GM23338 (cell line): ENCODE results near the gene EYS. TPM values are rescaled to one million over a fixed set of nuclear protein-coding genes. Genes with fewer than 3 reads are reported as not detected.

Experiments
- ATAC-seq: fragments of 200-7000 bp; cut with Tn5 transposase; 3 replicates; pipeline ENCODE4 v1.9.1; 2020
- DNase-seq: peaks from one replicate; pipeline ENCODE4 v3.0.0-alpha.2; 2015; ENCODE audit warnings: low spot score
- H2AFZ ChIP-seq: fragments of 200-600 bp; sonication (generic); 2 replicates; pipeline ENCODE4 v1.8.0; 2016; ENCODE audit warnings: antibody characterized with exemption, mild to moderate bottlenecking, moderate library complexity
- H3F3A ChIP-seq: fragments of 200-600 bp; sonication (generic); replicated peaks from 2 replicates; pipeline ENCODE4 v1.8.0; 2017; ENCODE audit warnings: antibody characterized with exemption, mixed run types, low read depth
- H3K27ac ChIP-seq: fragments of 200-600 bp; sonication (generic); 2 replicates; pipeline ENCODE4 v1.6.1; 2016; ENCODE audit warnings: low read depth
- H3K27me3 ChIP-seq: fragments of 200-600 bp; sonication (generic); 2 replicates; pipeline ENCODE4 v1.8.0; 2016; ENCODE audit warnings: mild to moderate bottlenecking, mixed run types, moderate library complexity; ENCODE audit not compliant: insufficient read depth
- H3K36me3 ChIP-seq: fragments of 200-600 bp; sonication (generic); 2 replicates; pipeline ENCODE4 v1.8.0; 2016; ENCODE audit warnings: mild to moderate bottlenecking; ENCODE audit not compliant: insufficient read depth
- H3K4me1 ChIP-seq: fragments of 200-600 bp; sonication (generic); 2 replicates; pipeline ENCODE4 v1.8.0; 2016; ENCODE audit warnings: mild to moderate bottlenecking, moderate library complexity; ENCODE audit not compliant: insufficient read depth
- H3K4me2 ChIP-seq: fragments of 200-600 bp; sonication (generic); 2 replicates; pipeline ENCODE4 v1.7.1; 2017; ENCODE audit warnings: mixed run types
- H3K4me3 ChIP-seq: fragments of 200-600 bp; sonication (generic); 2 replicates; pipeline ENCODE4 v1.6.1; 2016; ENCODE audit warnings: mixed run types
- H3K79me2 ChIP-seq: fragments of 200-600 bp; sonication (generic); replicated peaks from 2 replicates; pipeline ENCODE4 v1.8.0; 2017; ENCODE audit warnings: mild to moderate bottlenecking; ENCODE audit not compliant: insufficient read depth
- H3K9me2 ChIP-seq: fragments of 200-600 bp; sonication (generic); 2 replicates; pipeline ENCODE4 v1.8.0; 2017; ENCODE audit not compliant: insufficient read depth
- H4K20me1 ChIP-seq: fragments of 200-600 bp; sonication (generic); replicated peaks from 2 replicates; pipeline ENCODE4 v1.8.0; 2017; ENCODE audit warnings: mild to moderate bottlenecking; ENCODE audit not compliant: insufficient read depth
- H3K27ac Mint-ChIP-seq: 2 replicates; pipeline ENCODE4 v1.8.0; 2020; ENCODE audit warnings: inconsistent platforms, mild to moderate bottlenecking, moderate library complexity, mixed read lengths
- H3K27me3 Mint-ChIP-seq: 3 replicates; pipeline ENCODE4 v1.8.0; 2022; ENCODE audit warnings: low read depth, mild to moderate bottlenecking, moderate library complexity, mixed read lengths, inconsistent platforms; ENCODE audit not compliant: insufficient read depth, poor library complexity
- H3K36me3 Mint-ChIP-seq: 3 replicates; pipeline ENCODE4 v1.8.0; 2021; ENCODE audit warnings: low read depth, mild to moderate bottlenecking, inconsistent platforms, moderate library complexity, mixed read lengths
- H3K4me1 Mint-ChIP-seq: 3 replicates; pipeline ENCODE4 v1.8.0; 2020; ENCODE audit warnings: mild to moderate bottlenecking, inconsistent platforms, mixed read lengths
- H3K4me3 Mint-ChIP-seq: 3 replicates; pipeline ENCODE4 v1.8.0; 2021; ENCODE audit warnings: moderate library complexity, mild to moderate bottlenecking, inconsistent platforms, mixed read lengths
- H3K9me3 Mint-ChIP-seq: 3 replicates; pipeline ENCODE4 v1.8.0; 2020; ENCODE audit warnings: moderate library complexity, mild to moderate bottlenecking, inconsistent platforms, mixed read lengths
- CREB1 ChIP-seq: fragments of 250-450 bp; sonication (Bioruptor Pico); IDR thresholded peaks from 2 replicates; pipeline ENCODE4 v1.5.0; 2020; ENCODE audit warnings: low read depth, mild to moderate bottlenecking, moderate library complexity
- EZH2 ChIP-seq: fragments of 200-600 bp; sonication (generic); IDR thresholded peaks from one replicate; pipeline ENCODE4 v1.8.0; 2017; ENCODE audit warnings: antibody characterized with exemption, mild to moderate bottlenecking, low read depth; ENCODE audit not compliant: unreplicated experiment
- EZH2phosphoT487 ChIP-seq: fragments of 200-600 bp; sonication (generic); IDR thresholded peaks from one replicate; pipeline ENCODE4 v1.8.1; 2018; ENCODE audit warnings: antibody characterized with exemption; ENCODE audit not compliant: unreplicated experiment
- JUNB ChIP-seq: IDR thresholded peaks from one replicate; pipeline ENCODE4 v1.6.1; 2016; ENCODE audit warnings: antibody characterized with exemption; ENCODE audit not compliant: unreplicated experiment
- NANOG ChIP-seq: IDR thresholded peaks from 2 replicates; pipeline ENCODE4 v1.6.1; 2016; ENCODE audit warnings: antibody characterized with exemption, borderline replicate concordance
- POLR2AphosphoS5 ChIP-seq: IDR thresholded peaks from 2 replicates; pipeline ENCODE4 v1.6.1; 2016; ENCODE audit warnings: antibody characterized with exemption, low read depth
- STAT1 ChIP-seq: IDR thresholded peaks from one replicate; pipeline ENCODE4 v1.6.1; 2016; ENCODE audit warnings: antibody characterized with exemption; ENCODE audit not compliant: unreplicated experiment
- ZNF114 ChIP-seq: fragments of 250-450 bp; sonication (Bioruptor Pico); IDR thresholded peaks from 2 replicates; pipeline ENCODE4 v1.5.0; 2020; ENCODE audit warnings: mild to moderate bottlenecking, moderate library complexity
- ZNF331 ChIP-seq: fragments of 250-450 bp; sonication (Bioruptor Pico); IDR thresholded peaks from 2 replicates; pipeline ENCODE4 v1.5.0; 2020; ENCODE audit warnings: low read depth, mild to moderate bottlenecking, moderate library complexity
- polyA plus RNA-seq: library from polyadenylated mRNA; unstranded; fragments of >200 nt; fragmentation: Nextera tagmentation; extraction: Ambion mirVana; gene quantifications from 2 replicates; pipeline ENCODE4 v1.2.1, GENCODE V29; 2016
- total RNA-seq: library from RNA; depleted of rRNA; stranded (reverse); fragments of >200 nt; shearing (Covaris generic); gene quantifications from 2 replicates; pipeline ENCODE4 v1.2.3, GENCODE V29; 2014
- TF ChIP-seq, protein P1 (sequence below), 2 experiments: fragments of 200-600 bp in 1 of 2; sonication (generic) in 1 of 2; conservative IDR thresholded peaks; 2 replicates each; pipeline versions ENCODE4 v1.5.1 to v1.6.1; 2016 to 2017; ENCODE audit warnings: antibody characterized with exemption in 2 of 2, low read depth in 2 of 2, mild to moderate bottlenecking in 2 of 2, moderate library complexity in 1 of 2
- TF ChIP-seq, protein P2 (sequence below): IDR thresholded peaks from 2 replicates; pipeline ENCODE4 v1.6.1; 2016; ENCODE audit warnings: antibody characterized with exemption
- TF ChIP-seq, protein P3 (sequence below): IDR thresholded peaks from one replicate; pipeline ENCODE4 v1.6.1; 2018; ENCODE audit warnings: antibody characterized with exemption; ENCODE audit not compliant: unreplicated experiment
- TF ChIP-seq, protein P4 (sequence below): fragments of 250-450 bp; sonication (Bioruptor Pico); IDR thresholded peaks from 2 replicates; pipeline ENCODE4 v1.5.0; 2020; ENCODE audit warnings: mild to moderate bottlenecking, moderate library complexity

The EYS gene
- total and polyA plus RNA-seq, 2 experiments from 2014 or later, result 0.38 to 0.52 TPM

DNA sequence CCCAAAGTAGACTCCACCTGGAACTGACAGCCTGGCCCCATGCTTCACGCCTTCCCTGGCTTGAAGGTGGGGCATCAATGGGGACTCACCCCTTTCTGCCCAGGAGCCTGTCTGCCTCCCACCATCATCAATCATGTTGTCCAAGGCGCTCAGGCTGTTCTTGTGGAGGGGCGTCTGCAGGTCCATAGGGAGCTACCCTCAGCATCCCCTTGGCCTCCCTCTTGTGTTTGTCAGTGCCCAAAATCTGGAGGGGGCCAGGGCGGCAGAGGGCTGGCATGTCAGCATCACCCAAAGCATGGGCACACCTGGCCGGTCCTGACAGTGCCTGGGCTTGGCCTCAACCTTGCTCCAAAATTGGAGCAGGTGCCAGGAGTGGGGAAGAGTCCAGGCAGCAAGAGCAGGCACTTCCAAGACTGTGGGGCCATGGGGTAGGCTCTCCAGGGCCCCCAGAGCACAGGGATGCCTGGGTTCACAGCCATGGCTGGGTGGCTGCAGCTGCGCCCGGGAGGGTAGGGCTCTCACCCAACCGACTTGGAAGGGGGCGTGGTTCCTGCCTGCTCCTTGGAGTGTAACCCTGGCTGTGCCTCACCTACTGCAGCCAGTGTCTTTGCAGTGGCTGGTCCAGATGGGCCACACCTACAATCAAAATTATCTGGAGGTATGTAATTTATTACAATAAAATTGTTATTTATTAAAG, 903.4 kb downstream of the EYS start:
- TF ChIP-seq NANOG (no peak), EZH2 (no peak), STAT1 (no peak), EZH2phosphoT487 (no peak), POLR2AphosphoS5 (no peak), ZNF114 (CRISPR knock-in tag) (no peak), ZNF331 (CRISPR knock-in tag) (no peak), JUNB (no peak), CREB1 (CRISPR knock-in tag) (no peak)
- TF ChIP-seq, protein P1, sequence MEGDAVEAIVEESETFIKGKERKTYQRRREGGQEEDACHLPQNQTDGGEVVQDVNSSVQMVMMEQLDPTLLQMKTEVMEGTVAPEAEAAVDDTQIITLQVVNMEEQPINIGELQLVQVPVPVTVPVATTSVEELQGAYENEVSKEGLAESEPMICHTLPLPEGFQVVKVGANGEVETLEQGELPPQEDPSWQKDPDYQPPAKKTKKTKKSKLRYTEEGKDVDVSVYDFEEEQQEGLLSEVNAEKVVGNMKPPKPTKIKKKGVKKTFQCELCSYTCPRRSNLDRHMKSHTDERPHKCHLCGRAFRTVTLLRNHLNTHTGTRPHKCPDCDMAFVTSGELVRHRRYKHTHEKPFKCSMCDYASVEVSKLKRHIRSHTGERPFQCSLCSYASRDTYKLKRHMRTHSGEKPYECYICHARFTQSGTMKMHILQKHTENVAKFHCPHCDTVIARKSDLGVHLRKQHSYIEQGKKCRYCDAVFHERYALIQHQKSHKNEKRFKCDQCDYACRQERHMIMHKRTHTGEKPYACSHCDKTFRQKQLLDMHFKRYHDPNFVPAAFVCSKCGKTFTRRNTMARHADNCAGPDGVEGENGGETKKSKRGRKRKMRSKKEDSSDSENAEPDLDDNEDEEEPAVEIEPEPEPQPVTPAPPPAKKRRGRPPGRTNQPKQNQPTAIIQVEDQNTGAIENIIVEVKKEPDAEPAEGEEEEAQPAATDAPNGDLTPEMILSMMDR (conservative IDR thresholded peaks at IDR 0.05; ENCODE audit: low read depth in 2 of 2), result no peak
- TF ChIP-seq, protein P2, sequence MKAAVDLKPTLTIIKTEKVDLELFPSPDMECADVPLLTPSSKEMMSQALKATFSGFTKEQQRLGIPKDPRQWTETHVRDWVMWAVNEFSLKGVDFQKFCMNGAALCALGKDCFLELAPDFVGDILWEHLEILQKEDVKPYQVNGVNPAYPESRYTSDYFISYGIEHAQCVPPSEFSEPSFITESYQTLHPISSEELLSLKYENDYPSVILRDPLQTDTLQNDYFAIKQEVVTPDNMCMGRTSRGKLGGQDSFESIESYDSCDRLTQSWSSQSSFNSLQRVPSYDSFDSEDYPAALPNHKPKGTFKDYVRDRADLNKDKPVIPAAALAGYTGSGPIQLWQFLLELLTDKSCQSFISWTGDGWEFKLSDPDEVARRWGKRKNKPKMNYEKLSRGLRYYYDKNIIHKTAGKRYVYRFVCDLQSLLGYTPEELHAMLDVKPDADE, result no peak
- TF ChIP-seq, protein P3, sequence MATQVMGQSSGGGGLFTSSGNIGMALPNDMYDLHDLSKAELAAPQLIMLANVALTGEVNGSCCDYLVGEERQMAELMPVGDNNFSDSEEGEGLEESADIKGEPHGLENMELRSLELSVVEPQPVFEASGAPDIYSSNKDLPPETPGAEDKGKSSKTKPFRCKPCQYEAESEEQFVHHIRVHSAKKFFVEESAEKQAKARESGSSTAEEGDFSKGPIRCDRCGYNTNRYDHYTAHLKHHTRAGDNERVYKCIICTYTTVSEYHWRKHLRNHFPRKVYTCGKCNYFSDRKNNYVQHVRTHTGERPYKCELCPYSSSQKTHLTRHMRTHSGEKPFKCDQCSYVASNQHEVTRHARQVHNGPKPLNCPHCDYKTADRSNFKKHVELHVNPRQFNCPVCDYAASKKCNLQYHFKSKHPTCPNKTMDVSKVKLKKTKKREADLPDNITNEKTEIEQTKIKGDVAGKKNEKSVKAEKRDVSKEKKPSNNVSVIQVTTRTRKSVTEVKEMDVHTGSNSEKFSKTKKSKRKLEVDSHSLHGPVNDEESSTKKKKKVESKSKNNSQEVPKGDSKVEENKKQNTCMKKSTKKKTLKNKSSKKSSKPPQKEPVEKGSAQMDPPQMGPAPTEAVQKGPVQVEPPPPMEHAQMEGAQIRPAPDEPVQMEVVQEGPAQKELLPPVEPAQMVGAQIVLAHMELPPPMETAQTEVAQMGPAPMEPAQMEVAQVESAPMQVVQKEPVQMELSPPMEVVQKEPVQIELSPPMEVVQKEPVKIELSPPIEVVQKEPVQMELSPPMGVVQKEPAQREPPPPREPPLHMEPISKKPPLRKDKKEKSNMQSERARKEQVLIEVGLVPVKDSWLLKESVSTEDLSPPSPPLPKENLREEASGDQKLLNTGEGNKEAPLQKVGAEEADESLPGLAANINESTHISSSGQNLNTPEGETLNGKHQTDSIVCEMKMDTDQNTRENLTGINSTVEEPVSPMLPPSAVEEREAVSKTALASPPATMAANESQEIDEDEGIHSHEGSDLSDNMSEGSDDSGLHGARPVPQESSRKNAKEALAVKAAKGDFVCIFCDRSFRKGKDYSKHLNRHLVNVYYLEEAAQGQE, result no peak
- TF ChIP-seq, protein P4, sequence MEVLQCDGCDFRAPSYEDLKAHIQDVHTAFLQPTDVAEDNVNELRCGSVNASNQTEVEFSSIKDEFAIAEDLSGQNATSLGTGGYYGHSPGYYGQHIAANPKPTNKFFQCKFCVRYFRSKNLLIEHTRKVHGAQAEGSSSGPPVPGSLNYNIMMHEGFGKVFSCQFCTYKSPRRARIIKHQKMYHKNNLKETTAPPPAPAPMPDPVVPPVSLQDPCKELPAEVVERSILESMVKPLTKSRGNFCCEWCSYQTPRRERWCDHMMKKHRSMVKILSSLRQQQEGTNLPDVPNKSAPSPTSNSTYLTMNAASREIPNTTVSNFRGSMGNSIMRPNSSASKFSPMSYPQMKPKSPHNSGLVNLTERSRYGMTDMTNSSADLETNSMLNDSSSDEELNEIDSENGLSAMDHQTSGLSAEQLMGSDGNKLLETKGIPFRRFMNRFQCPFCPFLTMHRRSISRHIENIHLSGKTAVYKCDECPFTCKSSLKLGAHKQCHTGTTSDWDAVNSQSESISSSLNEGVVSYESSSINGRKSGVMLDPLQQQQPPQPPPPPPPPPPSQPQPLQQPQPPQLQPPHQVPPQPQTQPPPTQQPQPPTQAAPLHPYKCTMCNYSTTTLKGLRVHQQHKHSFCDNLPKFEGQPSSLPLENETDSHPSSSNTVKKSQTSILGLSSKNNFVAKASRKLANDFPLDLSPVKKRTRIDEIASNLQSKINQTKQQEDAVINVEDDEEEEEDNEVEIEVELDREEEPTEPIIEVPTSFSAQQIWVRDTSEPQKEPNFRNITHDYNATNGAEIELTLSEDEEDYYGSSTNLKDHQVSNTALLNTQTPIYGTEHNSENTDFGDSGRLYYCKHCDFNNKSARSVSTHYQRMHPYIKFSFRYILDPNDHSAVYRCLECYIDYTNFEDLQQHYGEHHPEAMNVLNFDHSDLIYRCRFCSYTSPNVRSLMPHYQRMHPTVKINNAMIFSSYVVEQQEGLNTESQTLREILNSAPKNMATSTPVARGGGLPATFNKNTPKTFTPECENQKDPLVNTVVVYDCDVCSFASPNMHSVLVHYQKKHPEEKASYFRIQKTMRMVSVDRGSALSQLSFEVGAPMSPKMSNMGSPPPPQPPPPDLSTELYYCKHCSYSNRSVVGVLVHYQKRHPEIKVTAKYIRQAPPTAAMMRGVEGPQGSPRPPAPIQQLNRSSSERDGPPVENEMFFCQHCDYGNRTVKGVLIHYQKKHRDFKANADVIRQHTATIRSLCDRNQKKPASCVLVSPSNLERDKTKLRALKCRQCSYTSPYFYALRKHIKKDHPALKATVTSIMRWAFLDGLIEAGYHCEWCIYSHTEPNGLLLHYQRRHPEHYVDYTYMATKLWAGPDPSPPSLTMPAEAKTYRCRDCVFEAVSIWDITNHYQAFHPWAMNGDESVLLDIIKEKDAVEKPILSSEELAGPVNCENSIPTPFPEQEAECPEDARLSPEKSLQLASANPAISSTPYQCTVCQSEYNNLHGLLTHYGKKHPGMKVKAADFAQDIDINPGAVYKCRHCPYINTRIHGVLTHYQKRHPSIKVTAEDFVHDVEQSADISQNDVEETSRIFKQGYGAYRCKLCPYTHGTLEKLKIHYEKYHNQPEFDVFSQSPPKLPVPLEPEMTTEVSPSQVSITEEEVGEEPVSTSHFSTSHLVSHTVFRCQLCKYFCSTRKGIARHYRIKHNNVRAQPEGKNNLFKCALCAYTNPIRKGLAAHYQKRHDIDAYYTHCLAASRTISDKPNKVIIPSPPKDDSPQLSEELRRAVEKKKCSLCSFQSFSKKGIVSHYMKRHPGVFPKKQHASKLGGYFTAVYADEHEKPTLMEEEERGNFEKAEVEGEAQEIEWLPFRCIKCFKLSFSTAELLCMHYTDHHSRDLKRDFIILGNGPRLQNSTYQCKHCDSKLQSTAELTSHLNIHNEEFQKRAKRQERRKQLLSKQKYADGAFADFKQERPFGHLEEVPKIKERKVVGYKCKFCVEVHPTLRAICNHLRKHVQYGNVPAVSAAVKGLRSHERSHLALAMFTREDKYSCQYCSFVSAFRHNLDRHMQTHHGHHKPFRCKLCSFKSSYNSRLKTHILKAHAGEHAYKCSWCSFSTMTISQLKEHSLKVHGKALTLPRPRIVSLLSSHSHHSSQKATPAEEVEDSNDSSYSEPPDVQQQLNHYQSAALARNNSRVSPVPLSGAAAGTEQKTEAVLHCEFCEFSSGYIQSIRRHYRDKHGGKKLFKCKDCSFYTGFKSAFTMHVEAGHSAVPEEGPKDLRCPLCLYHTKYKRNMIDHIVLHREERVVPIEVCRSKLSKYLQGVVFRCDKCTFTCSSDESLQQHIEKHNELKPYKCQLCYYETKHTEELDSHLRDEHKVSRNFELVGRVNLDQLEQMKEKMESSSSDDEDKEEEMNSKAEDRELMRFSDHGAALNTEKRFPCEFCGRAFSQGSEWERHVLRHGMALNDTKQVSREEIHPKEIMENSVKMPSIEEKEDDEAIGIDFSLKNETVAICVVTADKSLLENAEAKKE (CRISPR knock-in tag), result no peak
- Mint-ChIP-seq H3K4me1 (no peaks in the 10 kb centered on the region), H3K27ac (no peak overlapping the region)

More for the DNA sequence above, 903.4 kb downstream of the EYS start:
- Histone ChIP-seq H2AFZ (no peak overlapping the region), H3K36me3 (no peaks in the 10 kb centered on the region), H3K4me3 (no peak overlapping the region), H3K79me2 (no peaks in the 10 kb centered on the region), H4K20me1 (no peaks in the 10 kb centered on the region), H3K27ac (no peak overlapping the region), H3K4me1 (no peaks in the 10 kb centered on the region), H3K9me2 (no peaks in the 10 kb centered on the region), H3F3A (no peaks in the 10 kb centered on the region), H3K4me2 (no peak overlapping the region), H3K27me3 (no peaks in the 10 kb centered on the region)
- Mint-ChIP-seq H3K9me3 (no peaks in the 10 kb centered on the region; the same call in 1 of the 3 replicates), H3K36me3 (no peaks in the 10 kb centered on the region), H3K4me3 (no peak overlapping the region), H3K27me3 (no peaks in the 10 kb centered on the region)
- DNase-seq (no peak), ATAC-seq (no peak)
